Activated T-helper 1 cell treated with anti-CD3 and anti-CD28 coated beads, Interleukin-12 subunit alpha, Interleukin-12 subunit beta, Interleukin-2, Interleukin-4 antibody, amounts not matched to agents 30 ng/mL and 10 ng/mL and 1 ng/mL, durations not matched to agents 14 hours and 24 hours and 36 hours (primary cell): ENCODE results near the gene TMTC2. TPM values are rescaled to one million over a fixed set of nuclear protein-coding genes. Genes with fewer than 3 reads are reported as not detected.

Experiments
- DNase-seq: peaks from one replicate; pipeline ENCODE4 v3.0.0; 2021; ENCODE audit warnings: low spot score
- H3K27ac Mint-ChIP-seq: one replicate; pipeline ENCODE4 v1.8.0; 2021; ENCODE audit warnings: mild to moderate bottlenecking, mixed read lengths
- H3K27me3 Mint-ChIP-seq: one replicate; pipeline ENCODE4 v1.8.0; 2022; ENCODE audit warnings: mild to moderate bottlenecking, moderate library complexity, mixed read lengths; ENCODE audit not compliant: insufficient read depth
- H3K36me3 Mint-ChIP-seq: one replicate; pipeline ENCODE4 v1.8.0; 2021; ENCODE audit warnings: low read depth, mixed read lengths
- H3K4me1 Mint-ChIP-seq: one replicate; pipeline ENCODE4 v1.8.0; 2021; ENCODE audit warnings: low read depth, mixed read lengths
- H3K4me3 Mint-ChIP-seq: one replicate; pipeline ENCODE4 v1.8.0; 2021; ENCODE audit warnings: mild to moderate bottlenecking, moderate library complexity, mixed read lengths
- H3K9me3 Mint-ChIP-seq: one replicate; pipeline ENCODE4 v1.8.0; 2021; ENCODE audit warnings: mixed read lengths
- intact Hi-C: fragments of 100-400 bp; cut with micrococcal nuclease; formaldehyde crosslinking; loops from one replicate; pipeline ENCODE4 v1.15.1; 2024
- total RNA-seq: library from RNA; stranded (reverse); gene quantifications from 2 replicates; pipeline ENCODE4 v1.2.3, GENCODE V29; 2022

Gene TMTC2
- total RNA-seq, 1 donor from 2014 or later, result 2.6 TPM

GRCh38 chr12:83132360-83132759 is 445.7 kb downstream of the TMTC2 start:
- DNase-seq, result no peak
- H3K36me3 Mint-ChIP-seq, result no peaks in the 10 kb centered on the region
- no peak overlapping the region for H3K27ac Mint-ChIP-seq
- no peaks in the 10 kb centered on the region for H3K9me3 Mint-ChIP-seq
- intact Hi-C loops, result no loop called here
- no peak overlapping the region for H3K4me3 Mint-ChIP-seq
- no peaks in the 10 kb centered on the region for H3K27me3 Mint-ChIP-seq
- H3K4me1 Mint-ChIP-seq, result no peaks in the 10 kb centered on the region

DNA sequence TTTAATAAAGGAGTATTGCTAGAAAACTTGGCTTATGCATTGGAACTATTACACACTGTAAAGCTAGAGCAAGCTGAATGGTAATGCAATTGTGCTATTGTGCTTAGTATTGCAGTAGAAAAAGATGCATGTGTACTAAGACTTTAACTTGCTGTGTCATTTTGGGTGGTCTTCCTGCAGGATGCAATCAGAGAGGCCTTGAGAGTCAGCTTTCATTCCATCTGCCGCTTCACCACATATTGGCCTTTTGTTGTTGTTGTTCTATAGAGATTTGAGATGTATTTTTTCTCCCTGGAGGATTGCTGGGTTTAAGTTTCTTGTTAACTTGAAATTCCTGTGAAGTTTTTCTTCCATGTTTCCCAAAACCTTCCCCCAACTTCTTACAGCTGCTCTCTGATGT is 449.7 kb downstream of the TMTC2 start:
- intact Hi-C loops, result no loop called here
- Mint-ChIP-seq H3K27ac (no peak overlapping the region), H3K4me1 (no peaks in the 10 kb centered on the region), H3K36me3 (no peaks in the 10 kb centered on the region), H3K9me3 (peaks cover 6% of the 10 kb centered on the region), H3K27me3 (no peaks in the 10 kb centered on the region), H3K4me3 (no peak overlapping the region)
- DNase-seq, result no peak

- Mint-ChIP-seq H3K4me1 (no peaks in the 10 kb centered on the region), H3K27me3 (no peaks in the 10 kb centered on the region), H3K36me3 (no peaks in the 10 kb centered on the region), H3K27ac (no peak overlapping the region), H3K9me3 (peaks cover 9% of the 10 kb centered on the region), H3K4me3 (no peak overlapping the region)
- no peak for DNase-seq
- intact Hi-C loops, result no loop called here
These were observed 453.4 kb downstream of the TMTC2 start for GRCh38 chr12:83140135-83140534.

GRCh38 chr12:83141460-83141994 is 454.8 kb downstream of the TMTC2 start:
- H3K36me3 Mint-ChIP-seq, result no peaks in the 10 kb centered on the region
- no peak for DNase-seq
- intact Hi-C loops, result no loop called here
- H3K9me3 Mint-ChIP-seq, result peaks cover 9% of the 10 kb centered on the region
- no peak overlapping the region for H3K4me3 Mint-ChIP-seq
- H3K27ac Mint-ChIP-seq, result no peak overlapping the region
- no peaks in the 10 kb centered on the region for H3K27me3 Mint-ChIP-seq
- H3K4me1 Mint-ChIP-seq, result no peaks in the 10 kb centered on the region

GRCh38 chr12:83142914-83143313 is 456.2 kb downstream of the TMTC2 start:
- intact Hi-C loops, result no loop called here
- H3K27me3 Mint-ChIP-seq, result no peaks in the 10 kb centered on the region
- H3K27ac Mint-ChIP-seq, result no peak overlapping the region
- H3K9me3 Mint-ChIP-seq, result peaks cover 9% of the 10 kb centered on the region
- no peaks in the 10 kb centered on the region for H3K4me1 Mint-ChIP-seq
- H3K4me3 Mint-ChIP-seq, result no peak overlapping the region
- DNase-seq, result no peak
- H3K36me3 Mint-ChIP-seq, result no peaks in the 10 kb centered on the region

GRCh38 chr12:83143950-83144349 is 457.2 kb downstream of the TMTC2 start:
- no peak for DNase-seq
- Mint-ChIP-seq H3K4me1 (no peaks in the 10 kb centered on the region), H3K36me3 (no peaks in the 10 kb centered on the region), H3K4me3 (no peak overlapping the region), H3K27ac (no peak overlapping the region), H3K27me3 (no peaks in the 10 kb centered on the region), H3K9me3 (peaks cover 9% of the 10 kb centered on the region)
- intact Hi-C loops, result no loop called here

DNA sequence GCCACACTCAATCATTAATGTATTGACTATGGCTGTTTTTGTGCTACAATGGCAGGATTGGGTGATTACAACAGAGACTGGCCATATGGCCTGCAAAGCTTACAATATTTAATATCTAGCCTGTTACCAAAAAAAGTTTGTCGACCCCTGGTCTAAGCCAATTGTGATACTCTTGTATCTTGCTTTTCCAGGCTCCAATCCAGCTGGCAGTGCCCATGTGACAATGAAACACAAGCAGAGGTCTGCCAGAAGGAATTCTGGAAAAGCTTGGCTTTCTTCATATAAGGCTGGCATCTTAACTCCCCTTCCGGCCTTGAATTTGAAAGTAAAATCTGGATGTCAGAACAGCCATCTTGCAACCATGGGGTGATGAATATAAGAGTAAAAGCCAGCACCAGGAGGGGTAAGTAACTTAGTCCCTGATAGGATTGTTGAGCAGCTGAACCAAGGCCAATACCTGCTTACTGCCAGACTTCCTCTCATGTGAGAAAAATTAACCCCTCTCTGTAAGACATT is 458.7 kb downstream of the TMTC2 start:
- H3K27me3 Mint-ChIP-seq, result no peaks in the 10 kb centered on the region
- peaks cover 6% of the 10 kb centered on the region for H3K9me3 Mint-ChIP-seq
- DNase-seq, result no peak
- no peaks in the 10 kb centered on the region for H3K36me3 Mint-ChIP-seq
- no peak overlapping the region for H3K4me3 Mint-ChIP-seq
- intact Hi-C loops, result no loop called here
- no peak overlapping the region for H3K27ac Mint-ChIP-seq
- H3K4me1 Mint-ChIP-seq, result no peaks in the 10 kb centered on the region

GRCh38 chr12:83147341-83147740 is 460.6 kb downstream of the TMTC2 start:
- no peaks in the 10 kb centered on the region for H3K4me1 Mint-ChIP-seq
- H3K36me3 Mint-ChIP-seq, result no peaks in the 10 kb centered on the region
- H3K27me3 Mint-ChIP-seq, result no peaks in the 10 kb centered on the region
- DNase-seq, result no peak
- intact Hi-C loops, result no loop called here
- peaks cover 4% of the 10 kb centered on the region for H3K9me3 Mint-ChIP-seq
- H3K4me3 Mint-ChIP-seq, result no peak overlapping the region
- H3K27ac Mint-ChIP-seq, result no peak overlapping the region

DNA sequence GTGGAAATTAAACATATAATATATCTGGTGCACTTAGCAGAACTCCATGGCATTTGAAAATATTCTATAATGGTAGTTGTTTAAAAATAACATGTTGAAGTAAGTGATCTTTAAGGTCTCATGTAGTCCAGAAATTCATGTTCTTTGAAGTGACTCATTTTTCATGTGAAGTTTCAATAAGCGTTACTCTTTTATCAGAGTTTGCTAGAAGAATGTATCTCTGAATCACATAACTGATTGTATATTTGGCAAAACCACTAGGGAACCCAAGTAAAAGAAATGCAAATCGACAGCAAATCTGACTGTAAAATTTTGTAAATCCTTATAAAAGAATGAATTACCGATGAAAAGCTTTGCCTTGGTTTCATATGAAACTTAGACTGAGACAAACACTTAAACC is 463.3 kb downstream of the TMTC2 start:
- Mint-ChIP-seq H3K27ac (no peak overlapping the region), H3K36me3 (no peaks in the 10 kb centered on the region), H3K27me3 (no peaks in the 10 kb centered on the region), H3K4me1 (no peaks in the 10 kb centered on the region), H3K4me3 (no peak overlapping the region), H3K9me3 (peaks cover 4% of the 10 kb centered on the region)
- DNase-seq, result no peak
- intact Hi-C loops, result no loop called here

DNA sequence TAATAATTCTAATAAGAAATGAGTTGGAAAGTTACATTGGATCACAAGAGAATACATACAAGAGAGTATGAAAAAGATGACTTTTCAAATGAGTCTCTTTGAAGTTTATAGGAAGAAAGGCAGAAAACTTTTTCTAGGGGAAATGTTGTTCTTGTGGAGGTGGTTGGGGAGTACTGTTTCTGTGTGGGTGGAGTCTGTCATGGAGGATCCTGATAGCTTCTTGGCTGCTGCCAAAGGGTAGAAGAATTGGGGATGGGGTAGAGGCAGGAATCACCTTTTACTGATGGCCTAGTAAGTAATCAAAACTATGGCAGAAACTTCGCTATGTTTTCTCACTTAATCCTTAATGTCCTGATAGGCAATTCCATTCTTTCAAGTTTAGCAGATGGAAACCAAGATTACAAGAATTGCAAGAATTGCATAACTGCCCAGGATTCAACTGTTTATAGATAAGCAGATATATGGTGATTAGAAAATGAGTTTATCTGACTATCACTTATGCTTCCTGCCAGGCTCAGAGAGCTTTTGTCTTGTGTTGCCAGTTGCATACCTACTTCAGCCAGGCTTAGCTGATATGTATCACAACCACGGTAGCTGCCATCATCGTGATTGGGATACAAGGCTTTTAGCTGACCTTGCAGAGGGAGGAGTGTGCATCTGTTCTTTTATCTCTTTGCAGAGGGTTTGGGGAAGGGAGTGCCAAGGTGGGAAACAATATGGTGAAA is 463.9 kb downstream of the TMTC2 start:
- no peak for DNase-seq
- no peak overlapping the region for H3K4me3 Mint-ChIP-seq
- intact Hi-C loops, result no loop called here
- no peaks in the 10 kb centered on the region for H3K36me3 Mint-ChIP-seq
- no peaks in the 10 kb centered on the region for H3K4me1 Mint-ChIP-seq
- H3K9me3 Mint-ChIP-seq, result peaks cover 4% of the 10 kb centered on the region
- H3K27ac Mint-ChIP-seq, result no peak overlapping the region
- no peaks in the 10 kb centered on the region for H3K27me3 Mint-ChIP-seq

DNA sequence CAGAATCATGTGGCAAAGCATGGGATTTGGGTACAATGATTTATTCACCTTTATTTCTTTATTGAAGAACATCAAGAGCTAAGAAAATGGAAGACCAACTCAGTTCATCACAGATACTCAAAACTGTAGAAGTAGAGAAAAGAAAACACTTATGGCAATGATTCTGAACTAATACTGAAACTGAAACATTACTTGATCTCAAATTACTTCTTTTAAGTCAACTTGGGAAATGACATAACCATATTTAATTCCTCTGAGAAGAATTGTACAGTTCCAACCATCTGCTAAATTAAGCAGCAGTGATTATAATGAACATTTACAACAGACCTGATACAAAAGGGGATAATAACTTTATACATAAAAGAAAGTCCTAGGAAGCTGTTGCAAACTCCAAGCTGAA is 466.5 kb downstream of the TMTC2 start:
- Mint-ChIP-seq H3K27ac (no peak overlapping the region), H3K27me3 (no peaks in the 10 kb centered on the region), H3K36me3 (no peaks in the 10 kb centered on the region), H3K9me3 (peaks cover 4% of the 10 kb centered on the region), H3K4me3 (no peak overlapping the region), H3K4me1 (no peaks in the 10 kb centered on the region)
- no peak for DNase-seq
- intact Hi-C loops, result no loop called here

DNA sequence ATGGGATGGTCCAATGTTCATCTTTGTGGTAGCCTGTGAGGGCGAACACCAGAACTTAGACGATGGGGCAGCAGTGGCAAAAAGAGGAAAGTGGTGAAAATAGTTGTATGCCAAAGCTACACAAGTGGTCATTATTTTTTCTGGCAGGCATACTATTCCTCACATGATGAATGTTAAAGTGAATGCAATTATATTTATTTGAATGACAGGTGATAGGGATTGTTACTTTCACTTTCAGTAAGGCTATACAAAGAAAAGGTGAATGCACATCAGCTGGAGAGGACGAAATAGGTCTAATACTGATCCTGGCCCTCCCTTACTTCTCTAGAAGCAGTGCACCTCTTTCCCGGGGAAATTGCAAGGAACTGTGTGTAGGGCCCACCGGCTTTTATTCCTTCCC is 470.1 kb downstream of the TMTC2 start:
- no peak for DNase-seq
- Mint-ChIP-seq H3K27me3 (no peaks in the 10 kb centered on the region), H3K4me1 (no peaks in the 10 kb centered on the region), H3K36me3 (no peaks in the 10 kb centered on the region), H3K9me3 (no peaks in the 10 kb centered on the region), H3K4me3 (no peak overlapping the region), H3K27ac (no peak overlapping the region)
- intact Hi-C loops, result no loop called here

DNA sequence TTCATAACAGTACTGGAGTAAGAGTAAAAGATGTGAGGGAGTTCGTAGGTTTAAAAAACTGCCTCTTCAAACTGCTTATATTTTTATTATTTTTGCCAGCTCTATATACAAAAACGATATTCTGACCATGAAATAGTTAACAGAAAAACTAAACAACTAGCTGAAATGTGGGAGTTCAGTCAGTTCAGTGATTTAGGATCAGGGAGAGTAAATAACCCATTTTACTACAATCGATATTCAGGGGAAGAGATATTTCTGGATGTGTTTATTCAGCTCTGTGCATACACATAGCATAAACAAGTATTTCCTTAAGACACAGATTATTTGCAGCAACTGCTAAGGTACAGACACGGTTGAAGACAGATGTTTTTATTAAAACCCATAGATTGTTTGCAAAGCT is 470.9 kb downstream of the TMTC2 start:
- Mint-ChIP-seq H3K36me3 (no peaks in the 10 kb centered on the region), H3K9me3 (no peaks in the 10 kb centered on the region), H3K4me1 (no peaks in the 10 kb centered on the region), H3K4me3 (no peak overlapping the region), H3K27ac (no peak overlapping the region), H3K27me3 (no peaks in the 10 kb centered on the region)
- DNase-seq, result no peak
- intact Hi-C loops, result no loop called here
